GM12878 (cell line): ENCODE measurements around the gene CCDC8.

Experiments used
- CTCF ChIP-seq, 3 experiments: IDR thresholded peaks in 2 of 3; conservative IDR thresholded peaks in 1 of 3; 2 replicates each; pipeline ENCODE4 v1.5.1; 2011; ENCODE audit warnings: low read depth in 3 of 3, low read length in 3 of 3, mild to moderate bottlenecking in 3 of 3, control low read depth in 2 of 3, moderate library complexity in 2 of 3, inconsistent platforms in 1 of 3, mixed read lengths in 1 of 3; ENCODE audit not compliant: control insufficient read depth in 2 of 3, insufficient read depth in 1 of 3; ENCODE audit errors: extremely low read depth in 1 of 3
- DPF2 ChIP-seq: fragments of 450-650 bp; IDR thresholded peaks from 2 replicates; pipeline ENCODE4 v1.6.1; 2017; ENCODE audit warnings: mild to moderate bottlenecking
- EZH2 ChIP-seq: IDR thresholded peaks from 2 replicates; pipeline ENCODE4 v1.6.1; 2012; ENCODE audit warnings: low read depth, mild to moderate bottlenecking, control low read depth, inconsistent platforms, low read length, borderline replicate concordance; ENCODE audit not compliant: control insufficient read depth
- FOXK2 ChIP-seq: fragments of 450-650 bp; IDR thresholded peaks from 2 replicates; pipeline ENCODE4 v1.6.1; 2017; ENCODE audit warnings: mild to moderate bottlenecking, moderate library complexity
- IKZF1 ChIP-seq: fragments of 450-650 bp; conservative IDR thresholded peaks from 2 replicates; pipeline ENCODE4 v1.6.1; 2017; ENCODE audit warnings: antibody characterized with exemption, mild to moderate bottlenecking
- KDM1A ChIP-seq: fragments of 200-600 bp; sonication (generic); IDR thresholded peaks from 2 replicates; pipeline ENCODE4 v1.6.1; 2016; ENCODE audit warnings: borderline replicate concordance
- MAX ChIP-seq: IDR thresholded peaks from 2 replicates; pipeline ENCODE4 v1.6.1; 2012; ENCODE audit warnings: low read depth, low read length, improper control_type of control experiment
- MXI1 ChIP-seq: fragments of 150-350 bp; IDR thresholded peaks from 2 replicates; pipeline ENCODE4 v1.6.1; 2011; ENCODE audit warnings: low read depth, mild to moderate bottlenecking, inconsistent platforms, low read length, improper control_type of control experiment
- POLR2A ChIP-seq: IDR thresholded peaks from 2 replicates; pipeline ENCODE4 v1.6.1; 2011; ENCODE audit warnings: low read depth, mild to moderate bottlenecking, low read length
- SMARCA5 ChIP-seq: fragments of 450-650 bp; IDR thresholded peaks from 2 replicates; pipeline ENCODE4 v1.6.1; 2017; ENCODE audit warnings: mild to moderate bottlenecking
- SMC3 ChIP-seq: IDR thresholded peaks from 2 replicates; pipeline ENCODE4 v1.6.1; 2011; ENCODE audit warnings: low read length, improper control_type of control experiment, borderline replicate concordance
- TCF7 ChIP-seq: IDR thresholded peaks from 2 replicates; pipeline ENCODE4 v1.6.1; 2014; ENCODE audit warnings: antibody characterized with exemption, borderline replicate concordance
- ZNF207 ChIP-seq: fragments of 450-650 bp; IDR thresholded peaks from 2 replicates; pipeline ENCODE4 v1.6.1; 2014; ENCODE audit warnings: antibody characterized with exemption, mild to moderate bottlenecking, borderline replicate concordance
- ZNF274 ChIP-seq: IDR thresholded peaks from one replicate; pipeline ENCODE4 v1.8.0; 2011; ENCODE audit not compliant: insufficient read length, insufficient read depth

DNA sequence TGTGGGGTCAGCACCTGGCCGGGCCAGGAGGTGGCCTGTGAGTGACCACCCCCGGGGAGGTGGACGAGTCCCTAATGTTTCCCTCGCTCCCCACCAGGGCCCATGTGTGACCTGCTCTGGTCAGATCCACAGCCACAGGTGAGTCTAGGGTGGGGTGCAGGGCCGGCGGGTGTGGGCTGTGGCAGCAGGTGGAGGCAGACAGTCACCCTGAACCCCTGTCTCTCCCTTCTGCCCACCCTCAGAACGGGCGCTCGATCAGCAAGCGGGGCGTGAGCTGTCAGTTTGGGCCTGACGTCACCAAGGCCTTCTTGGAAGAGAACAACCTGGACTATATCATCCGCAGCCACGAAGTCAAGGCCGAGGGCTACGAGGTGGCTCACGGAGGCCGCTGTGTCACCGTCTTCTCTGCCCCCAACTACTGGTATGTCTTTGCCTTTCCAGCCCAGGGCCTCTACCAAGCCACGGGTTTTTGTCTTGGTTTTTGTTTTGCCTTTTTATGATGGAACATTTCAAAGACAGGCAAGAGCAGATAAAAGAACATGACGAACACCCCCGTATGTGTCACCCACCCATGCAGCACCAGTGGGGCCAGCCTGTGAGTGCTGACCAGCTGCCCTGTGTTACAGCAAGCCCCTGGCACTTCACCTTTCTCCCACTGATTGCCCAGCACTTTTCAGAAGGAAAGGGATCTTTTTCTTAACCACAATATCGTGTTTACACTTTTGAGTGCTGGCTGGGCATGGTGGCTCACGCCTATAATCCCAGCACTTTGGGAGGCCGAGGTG lies 24.9 kb downstream of the CCDC8 start:
- TF ChIP-seq EZH2 (no peak), MXI1 (no peak), IKZF1 (no peak), POLR2A (no peak; the same call in 1 of the 2 replicates), KDM1A (no peak), TCF7 (no peak), CTCF (IDR thresholded peaks at IDR 0.05 in 2 of 3, conservative IDR thresholded peaks at IDR 0.05 in 1 of 3; ENCODE audit: control insufficient read depth in 2 of 3, extremely low read depth in 1 of 3, insufficient read depth in 1 of 3, low read depth in 3 of 3, low read length in 3 of 3) (no peak), SMC3 (no peak), MAX (no peak), FOXK2 (no peak), ZNF274 (no peak), ZNF207 (no peak), SMARCA5 (no peak), DPF2 (no peak)
